ENCODE measurements around the gene TANK.

DNA sequence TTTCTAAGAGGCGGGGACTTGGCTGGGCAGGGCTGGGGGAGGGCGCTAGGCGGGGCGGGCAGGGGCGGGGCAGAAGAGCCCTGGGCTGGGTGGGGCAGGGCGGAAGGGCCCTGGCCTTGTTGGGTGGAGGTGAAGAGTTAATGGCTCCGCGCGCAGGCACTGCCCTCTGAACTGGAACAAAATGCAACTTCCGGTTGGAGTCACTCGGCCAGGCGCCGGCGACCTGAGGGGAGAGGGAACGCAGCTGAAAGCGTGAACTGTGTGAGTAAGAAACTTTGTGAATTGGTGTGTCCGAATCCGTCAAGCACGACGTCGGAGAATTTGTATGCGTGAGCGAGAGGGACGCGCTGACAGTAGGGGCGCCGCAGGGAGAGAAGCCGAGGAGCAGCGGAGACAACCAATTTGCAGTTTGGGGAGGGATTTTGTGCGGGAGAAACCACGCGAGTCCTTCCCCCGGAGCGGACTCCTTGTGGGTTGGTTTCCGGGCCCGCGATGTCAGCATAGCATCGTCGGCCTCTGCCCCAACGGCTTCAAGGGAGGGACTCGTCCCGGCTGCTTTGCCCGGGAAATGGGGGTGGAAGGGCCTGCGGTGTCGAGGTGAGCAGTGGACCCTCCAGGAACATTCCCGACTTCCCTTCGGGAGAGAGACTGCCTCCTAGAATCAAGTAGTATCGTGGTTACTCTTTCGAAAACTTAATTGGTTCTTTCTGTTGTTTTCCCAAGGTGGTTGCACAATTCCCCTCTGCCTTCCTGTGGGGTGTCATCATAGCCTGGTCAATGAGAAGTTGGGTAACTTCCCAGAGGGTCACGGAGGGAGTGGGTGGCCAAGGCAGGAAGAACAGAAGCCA is at the start of gene TANK:
- no peak for TF ChIP-seq CTCF (IDR thresholded peaks at IDR 0.05)
- TF ChIP-seq POLR2AphosphoS5 (IDR thresholded peaks at IDR 0.05) = peak; percentile 88
- peak; percentile 90 for TF ChIP-seq POLR2A (IDR thresholded peaks at IDR 0.05)
